Activated CD4-positive, alpha-beta T cell treated with anti-CD3 and anti-CD28 coated beads for 24 hours (primary cell): Measurements from ENCODE around the gene AHI1.

Experiments
- DNase-seq, 2 donors: peaks; one replicate each; pipeline ENCODE4 v3.0.0-alpha.2; 2020; ENCODE audit warnings: low read depth in 2 of 2

AHI1 gene

GRCh38 chr6:135233686-135234491 is 263.7 kb downstream of the AHI1 start:
- DNase-seq = no peak
